Epithelial cell of proximal tubule (primary cell): ENCODE results near the gene ALCAM. TPM values are rescaled to one million over a fixed set of nuclear protein-coding genes. Genes with fewer than 3 reads are reported as not detected.

ENCODE experiments used
- DNase-seq: peaks from one replicate; pipeline ENCODE4 v3.0.0-alpha.2; 2011; ENCODE audit warnings: low read depth
- H3K4me3 ChIP-seq: 2 replicates; pipeline ENCODE4 v1.5.1; 2011; ENCODE audit warnings: low read depth, mild to moderate bottlenecking, low read length
- CTCF ChIP-seq: conservative IDR thresholded peaks from 2 replicates; pipeline ENCODE4 v1.5.1; 2012; ENCODE audit warnings: low read depth, mild to moderate bottlenecking, low read length
- total RNA-seq: library from RNA; depleted of rRNA; stranded (reverse); fragments of >200 nt; gene quantifications from 2 replicates; pipeline ENCODE4 v1.2.3, GENCODE V29; 2015

The ALCAM gene
- total RNA-seq, 1 donor from 2014 or later, result 121 TPM

- no peak overlapping the region for H3K4me3 ChIP-seq
- no peak for TF ChIP-seq CTCF
- DNase-seq, result no peak
Measured at GRCh38 chr3:105328338-105328730, 38.4 kb upstream of the ALCAM start.

- no peak for DNase-seq
- TF ChIP-seq CTCF, result no peak
- no peak overlapping the region for H3K4me3 ChIP-seq
Measured at GRCh38 chr3:105332961-105333360, 33.7 kb upstream of the ALCAM start.

GRCh38 chr3:105334138-105334882, 32.4 kb upstream of the ALCAM start:
- no peak overlapping the region for H3K4me3 ChIP-seq
- no peak for TF ChIP-seq CTCF
- DNase-seq, result no peak

GRCh38 chr3:105339946-105340345, 26.8 kb upstream of the ALCAM start:
- TF ChIP-seq CTCF, result no peak
- H3K4me3 ChIP-seq, result no peak overlapping the region
- DNase-seq, result no peak

GRCh38 chr3:105343991-105344390, 22.7 kb upstream of the ALCAM start:
- no peak overlapping the region for H3K4me3 ChIP-seq
- no peak for TF ChIP-seq CTCF
- no peak for DNase-seq

- H3K4me3 ChIP-seq, result no peak overlapping the region
- TF ChIP-seq CTCF, result no peak
- DNase-seq, result no peak
Measured at GRCh38 chr3:105345156-105345555, 21.6 kb upstream of the ALCAM start.

- H3K4me3 ChIP-seq, result no peak overlapping the region
- DNase-seq, result no peak
- no peak for TF ChIP-seq CTCF
Measured at GRCh38 chr3:105347625-105348302, 18.9 kb upstream of the ALCAM start.
